KOPT-K1 (cell line): ENCODE data around the gene OLIG1.

ENCODE experiments used
- H3K27ac ChIP-seq: fragments of 200-600 bp; sonication (generic); 2 replicates; pipeline ENCODE4 v1.5.1; 2016; ENCODE audit warnings: antibody characterized with exemption, mild to moderate bottlenecking, low read depth, low read length; ENCODE audit not compliant: poor library complexity, severe bottlenecking
- H3K36me3 ChIP-seq: fragments of 200-600 bp; sonication (generic); 2 replicates; pipeline ENCODE4 v1.5.1; 2017; ENCODE audit warnings: antibody characterized with exemption, mild to moderate bottlenecking, low read length, moderate library complexity; ENCODE audit not compliant: insufficient read depth
- H3K9me3 ChIP-seq: fragments of 200-600 bp; sonication (generic); 2 replicates; pipeline ENCODE4 v1.5.1; 2017; ENCODE audit warnings: antibody characterized with exemption, low read length, mild to moderate bottlenecking; ENCODE audit not compliant: insufficient read depth, poor library complexity, severe bottlenecking

The OLIG1 gene

GRCh38 chr21:33064623-33065390, 5.1 kb upstream of the OLIG1 start:
- peaks cover 8% of the 10 kb centered on the region for H3K9me3 ChIP-seq
- H3K36me3 ChIP-seq = no peaks in the 10 kb centered on the region
- H3K27ac ChIP-seq = no peak overlapping the region

DNA sequence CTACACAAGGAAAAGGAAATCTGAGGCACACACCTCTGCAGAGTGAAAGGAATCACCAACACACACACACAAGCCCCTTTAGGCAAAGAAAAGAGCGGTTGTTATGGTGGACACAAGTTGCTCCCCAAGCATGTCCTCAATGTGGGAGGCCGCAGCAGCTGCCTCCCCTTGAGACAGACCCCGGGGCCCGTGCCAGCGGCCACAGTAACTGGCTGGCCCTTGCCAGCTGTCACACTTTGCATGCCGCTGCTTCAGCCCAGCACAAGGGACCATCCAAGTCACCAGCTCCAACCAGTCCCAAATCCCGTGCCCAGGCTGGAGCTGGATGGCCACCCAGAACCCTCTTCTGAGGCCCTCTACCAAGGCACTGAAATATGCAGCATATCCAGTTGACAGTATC, 2.9 kb upstream of the OLIG1 start:
- H3K27ac ChIP-seq = peak overlapping the region; percentile 17
- H3K36me3 ChIP-seq = no peaks in the 10 kb centered on the region
- H3K9me3 ChIP-seq = peaks cover 21% of the 10 kb centered on the region

GRCh38 chr21:33067457-33067856, 2.5 kb upstream of the OLIG1 start:
- H3K36me3 ChIP-seq = no peaks in the 10 kb centered on the region
- H3K9me3 ChIP-seq = peaks cover 21% of the 10 kb centered on the region
- peak overlapping the region; percentile 17 for H3K27ac ChIP-seq

GRCh38 chr21:33069243-33069642, 698 bp upstream of the OLIG1 start:
- peaks cover 21% of the 10 kb centered on the region for H3K9me3 ChIP-seq

DNA sequence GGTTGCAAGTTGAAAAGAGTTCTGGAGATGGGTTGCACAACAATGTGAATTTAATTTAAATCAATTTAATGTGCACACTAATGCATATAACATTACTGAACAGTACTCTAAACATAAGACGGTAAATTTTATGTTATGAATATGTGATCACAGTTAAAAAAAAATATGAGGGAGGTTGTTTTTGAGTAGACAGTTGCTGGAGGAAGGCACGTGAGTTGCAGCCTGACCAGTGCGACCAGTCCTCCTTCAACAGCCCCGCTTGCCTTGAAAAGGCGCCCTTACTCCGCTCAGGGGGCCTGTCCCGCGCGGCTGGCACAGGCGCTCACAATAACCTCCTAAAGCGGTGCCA, 322 bp upstream of the OLIG1 start:
- no peak overlapping the region for H3K27ac ChIP-seq
- no peaks in the 10 kb centered on the region for H3K36me3 ChIP-seq
- peaks cover 21% of the 10 kb centered on the region for H3K9me3 ChIP-seq

More at GRCh38 chr21:33069243-33069642, 698 bp upstream of the OLIG1 start:
- Histone ChIP-seq H3K36me3 (no peaks in the 10 kb centered on the region), H3K27ac (no peak overlapping the region)

- no peaks in the 10 kb centered on the region for H3K36me3 ChIP-seq
- H3K27ac ChIP-seq = no peak overlapping the region
- H3K9me3 ChIP-seq = peaks cover 21% of the 10 kb centered on the region
Observed at GRCh38 chr21:33070744-33070997, 730 bp downstream of the OLIG1 start.

DNA sequence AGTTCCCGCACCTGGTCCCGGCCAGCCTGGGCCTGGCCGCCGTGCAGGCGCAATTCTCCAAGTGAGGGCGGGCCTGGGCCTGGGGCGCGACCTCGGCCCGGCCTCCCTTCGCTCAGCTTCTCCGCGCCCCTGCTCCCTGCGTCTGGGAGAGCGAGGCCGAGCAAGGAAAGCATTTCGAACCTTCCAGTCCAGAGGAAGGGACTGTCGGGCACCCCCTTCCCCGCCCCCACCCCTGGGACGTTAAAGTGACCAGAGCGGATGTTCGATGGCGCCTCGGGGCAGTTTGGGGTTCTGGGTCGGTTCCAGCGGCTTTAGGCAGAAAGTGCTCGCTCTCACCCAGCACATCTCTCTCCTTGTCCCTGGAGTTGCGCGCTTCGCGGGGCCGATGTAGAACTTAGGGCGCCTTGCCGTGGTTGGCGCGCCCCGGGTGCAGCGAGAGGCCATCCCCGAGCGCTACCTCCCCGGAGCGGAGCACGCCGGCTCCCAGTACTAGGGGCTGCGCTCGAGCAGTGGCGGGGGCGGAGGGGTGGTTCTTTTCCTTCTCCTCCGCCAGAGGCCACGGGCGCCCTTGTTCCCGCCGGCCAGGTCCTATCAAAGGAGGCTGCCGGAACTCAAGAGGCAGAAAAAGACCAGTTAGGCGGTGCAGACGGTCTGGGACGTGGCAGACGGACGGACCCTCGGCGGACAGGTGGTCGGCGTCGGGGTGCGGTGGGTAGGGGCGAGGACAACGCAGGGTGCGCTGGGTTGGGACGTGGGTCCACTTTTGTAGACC, 1.2 kb downstream of the OLIG1 start:
- no peak overlapping the region for H3K27ac ChIP-seq

DNA sequence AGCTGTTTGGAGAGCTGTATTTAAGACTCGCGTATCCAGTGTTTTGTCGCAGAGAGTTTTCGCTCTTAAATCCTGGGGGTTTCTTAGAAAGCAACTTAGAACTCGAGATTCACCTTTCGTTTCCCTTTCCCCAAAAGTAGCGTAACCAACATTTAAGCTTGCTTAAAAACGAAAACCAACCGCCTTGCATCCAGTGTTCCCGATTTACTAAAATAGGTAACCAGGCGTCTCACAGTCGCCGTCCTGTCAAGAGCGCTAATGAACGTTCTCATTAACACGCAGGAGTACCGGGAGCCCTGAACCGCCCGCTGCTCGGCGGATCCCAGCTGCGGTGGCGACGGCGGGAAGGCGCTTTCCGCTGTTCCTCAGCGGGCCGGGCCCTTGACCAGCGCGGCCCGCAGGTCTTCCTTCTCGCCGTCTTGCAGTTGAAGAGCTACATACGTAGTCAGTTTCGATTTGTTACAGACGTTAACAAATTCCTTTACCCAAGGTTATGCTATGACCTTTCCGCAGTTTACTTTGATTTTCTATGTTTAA, 1.9 kb downstream of the OLIG1 start:
- Histone ChIP-seq H3K27ac (no peak overlapping the region), H3K9me3 (peaks cover 21% of the 10 kb centered on the region), H3K36me3 (no peaks in the 10 kb centered on the region)

More for the DNA sequence above, 1.2 kb downstream of the OLIG1 start:
- Histone ChIP-seq H3K9me3 (peaks cover 21% of the 10 kb centered on the region), H3K36me3 (no peaks in the 10 kb centered on the region)

- H3K36me3 ChIP-seq = no peaks in the 10 kb centered on the region
- peaks cover 21% of the 10 kb centered on the region for H3K9me3 ChIP-seq
- H3K27ac ChIP-seq = no peak overlapping the region
Observed at GRCh38 chr21:33073636-33074035, 3.7 kb downstream of the OLIG1 start.

DNA sequence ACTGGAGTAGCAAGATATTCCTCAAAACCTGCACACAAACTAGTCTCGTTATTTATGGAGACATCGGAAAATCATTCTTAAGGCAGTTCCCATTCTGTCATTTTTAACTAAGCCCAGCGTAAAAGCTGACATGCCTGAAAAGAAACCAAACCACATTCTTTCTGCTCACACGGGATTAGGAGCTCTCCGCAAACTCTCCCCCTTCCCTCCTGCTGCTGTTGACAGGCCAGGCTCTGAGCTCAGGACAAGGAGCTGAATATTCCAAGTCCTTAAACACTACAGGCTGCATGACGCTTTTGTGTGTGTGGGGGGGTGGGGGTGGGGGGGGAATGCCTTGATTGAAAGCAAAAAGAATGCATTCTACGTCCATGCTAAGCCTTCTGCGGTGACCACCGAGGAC, 5.2 kb downstream of the OLIG1 start:
- Histone ChIP-seq H3K27ac (no peak overlapping the region), H3K9me3 (peaks cover 13% of the 10 kb centered on the region), H3K36me3 (no peaks in the 10 kb centered on the region)

DNA sequence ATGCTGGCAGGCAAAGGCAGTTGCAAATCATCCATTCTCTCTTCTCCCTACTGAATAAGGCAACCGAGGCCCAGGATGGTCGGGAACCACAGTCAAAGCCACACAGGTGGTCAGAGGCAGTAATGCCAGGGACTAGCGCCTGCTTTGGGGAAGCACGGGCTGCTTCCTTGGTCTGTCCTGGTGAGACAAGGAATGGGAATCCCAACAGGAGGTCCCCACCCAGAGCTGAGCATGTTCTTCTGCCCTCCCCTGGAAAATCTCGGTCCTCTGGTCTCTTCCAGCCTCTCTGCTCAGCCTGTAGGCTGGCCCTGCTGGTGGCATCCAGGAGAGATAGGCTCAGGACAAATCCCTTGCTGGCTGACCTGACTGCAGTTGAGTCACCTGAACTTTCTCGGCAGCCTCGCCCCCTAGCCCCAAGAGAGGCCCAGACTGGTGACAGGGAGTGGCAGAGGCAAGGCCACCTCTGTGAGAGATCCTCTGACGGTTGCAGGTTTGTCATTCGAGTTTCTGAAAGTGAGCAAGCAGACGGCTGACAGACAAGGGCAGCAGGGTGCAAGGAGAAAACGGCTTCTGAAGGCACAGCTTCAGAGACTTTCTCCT, 5.8 kb downstream of the OLIG1 start:
- peaks cover 13% of the 10 kb centered on the region for H3K9me3 ChIP-seq
- no peaks in the 10 kb centered on the region for H3K36me3 ChIP-seq
- no peak overlapping the region for H3K27ac ChIP-seq

DNA sequence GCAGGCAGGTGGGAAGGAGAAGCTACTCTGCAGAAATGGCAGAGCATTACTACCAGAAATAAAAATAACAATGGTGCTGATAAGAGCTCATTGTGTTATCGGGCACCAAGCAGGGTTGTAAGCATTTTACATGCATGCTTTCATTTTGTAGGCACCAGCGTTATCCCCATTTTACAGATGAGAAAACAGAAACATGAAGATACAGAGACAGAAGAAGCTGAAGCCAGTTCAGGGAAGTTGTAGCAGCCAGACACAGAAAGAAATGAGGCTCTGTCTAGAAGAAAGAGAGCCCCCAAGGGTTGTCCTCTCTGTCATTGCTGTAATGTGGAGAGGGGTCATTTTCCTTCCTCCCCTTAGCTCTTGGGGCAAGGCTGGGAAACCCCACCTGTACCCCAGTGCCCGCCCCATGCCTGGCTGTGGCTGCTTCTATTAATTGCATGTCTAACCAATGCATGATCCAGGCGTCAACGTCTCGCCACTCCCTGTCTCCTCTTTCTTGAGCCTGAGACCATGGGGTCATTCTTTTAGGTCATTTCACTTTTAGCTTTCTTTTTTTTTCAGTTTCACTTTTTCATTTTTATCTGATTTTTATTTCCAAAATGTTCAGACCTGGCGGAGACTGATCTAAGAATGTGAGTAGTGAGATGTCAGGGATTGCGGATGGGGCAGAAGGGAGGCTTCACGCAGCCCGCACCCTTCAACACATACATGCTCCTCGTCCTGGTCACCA, 6.8 kb downstream of the OLIG1 start:
- no peaks in the 10 kb centered on the region for H3K36me3 ChIP-seq
- H3K9me3 ChIP-seq = peaks cover 2% of the 10 kb centered on the region
- H3K27ac ChIP-seq = no peak overlapping the region

DNA sequence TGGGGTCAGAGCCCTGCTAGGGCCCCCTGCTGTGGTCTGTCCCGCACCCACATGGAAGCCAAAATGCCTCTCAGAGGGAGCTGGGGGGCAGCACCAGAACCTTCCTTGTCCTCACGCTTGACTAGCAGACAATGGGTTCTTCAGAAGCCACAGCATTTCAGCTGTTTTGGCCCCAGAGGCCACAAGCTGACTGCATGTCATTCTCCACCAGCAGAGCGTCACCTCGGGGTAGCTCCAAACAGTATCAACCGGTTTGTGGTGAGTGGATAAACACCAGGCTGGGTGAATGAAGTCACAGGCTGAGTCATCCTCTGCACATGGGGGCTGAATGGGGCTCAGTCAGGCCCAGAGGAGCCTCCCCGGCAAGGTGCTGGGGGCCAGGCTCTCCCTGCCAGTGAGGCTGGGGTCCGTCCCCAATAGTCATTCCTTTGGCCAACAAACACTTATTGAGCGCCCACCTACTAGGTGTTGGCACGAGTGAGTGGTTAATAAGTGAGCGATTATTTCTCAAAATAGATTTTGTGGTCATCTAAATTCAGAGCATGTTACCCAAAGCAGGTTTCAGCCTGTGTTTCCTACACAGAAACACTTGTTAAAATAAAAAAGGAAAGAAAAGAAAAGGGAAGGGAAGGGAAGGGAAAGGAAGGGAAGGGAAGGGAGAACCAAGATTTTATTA, 9.1 kb downstream of the OLIG1 start:
- Histone ChIP-seq H3K36me3 (no peaks in the 10 kb centered on the region), H3K27ac (no peak overlapping the region), H3K9me3 (no peaks in the 10 kb centered on the region)

DNA sequence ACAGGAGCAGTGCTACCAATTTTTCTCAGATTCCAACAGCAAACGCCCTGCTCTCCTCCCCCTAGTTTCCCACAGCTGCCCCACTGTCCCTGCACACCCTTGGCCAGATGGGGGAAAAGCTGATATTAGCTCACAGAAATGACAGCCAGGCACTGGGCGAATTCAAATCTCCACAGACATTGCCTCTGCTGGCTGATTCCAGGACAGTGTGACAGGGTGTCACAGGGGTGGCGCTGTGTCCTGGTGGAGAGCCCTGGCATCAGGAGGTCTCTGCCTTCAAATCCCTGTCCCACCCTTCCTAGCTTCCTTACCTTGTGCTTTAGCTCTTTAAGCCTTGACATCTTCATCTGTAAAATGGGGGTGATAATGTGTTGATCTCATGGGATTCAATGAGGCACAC, 10.4 kb downstream of the OLIG1 start:
- H3K36me3 ChIP-seq = no peaks in the 10 kb centered on the region
- H3K27ac ChIP-seq = no peak overlapping the region
- no peaks in the 10 kb centered on the region for H3K9me3 ChIP-seq
